ENCODE data around the gene C10orf143.
A peak's percentile ranks its signal among the peaks of the same experiment; 100 is the strongest.
"Not testable (repeated sequence)": the region's sequence is repeated elsewhere in the genome, so short reads cannot be mapped to it uniquely, and the experiment has no call there.

Gene C10orf143

GRCh38 chr10:130121486-130122079 lies 11.0 kb upstream of the C10orf143 start:
- DNase-seq: no peak
- no peak for TF ChIP-seq CTCF (IDR thresholded peaks at IDR 0.05)
- Histone ChIP-seq H3K4me3 (no peak overlapping the region), H3K9me3 (peaks cover 0 to 5% (median 0%) of the 10 kb centered on the region in 3 donors), H3K4me1 (no peaks in the 10 kb centered on the region), H3K27me3 (no peaks in the 10 kb centered on the region), H3K27ac (no peak overlapping the region), H3K36me3 (no peaks in the 10 kb centered on the region)
- intact Hi-C loops (cut with DNase I; ENCODE audit: low total_unique reads): no loop called here

- DNase-seq; H3K27me3 ChIP-seq; H3K27ac ChIP-seq; H3K4me1 ChIP-seq; intact Hi-C loops (cut with DNase I; ENCODE audit: low total_unique reads); H3K9me3 ChIP-seq; H3K36me3 ChIP-seq; H3K4me3 ChIP-seq: not testable (repeated sequence)
These were observed 6.9 kb upstream of the C10orf143 start for GRCh38 chr10:130117535-130117934.

GRCh38 chr10:130116942-130117341 lies 6.3 kb upstream of the C10orf143 start:
- H3K9me3 ChIP-seq; intact Hi-C loops (cut with DNase I; ENCODE audit: low total_unique reads); DNase-seq; H3K36me3 ChIP-seq; H3K27me3 ChIP-seq; H3K27ac ChIP-seq; H3K4me3 ChIP-seq: not testable (repeated sequence)
- H3K4me1 ChIP-seq: peaks cover 0 to 10% (median 7%) of the 10 kb centered on the region in 4 donors

GRCh38 chr10:130112821-130113220 lies 2.2 kb upstream of the C10orf143 start:
- Histone ChIP-seq H3K4me1 (peaks cover 0 to 30% (median 23%) of the 10 kb centered on the region in 4 donors), H3K4me3 (no peak overlapping the region), H3K27me3 (no peaks in the 10 kb centered on the region), H3K27ac (no peak overlapping the region), H3K36me3 (no peaks in the 10 kb centered on the region), H3K9me3 (peaks cover 0 to 5% (median 0%) of the 10 kb centered on the region in 3 donors)
- intact Hi-C loops (cut with DNase I; ENCODE audit: low total_unique reads): no loop called here
- no peak for DNase-seq
- TF ChIP-seq CTCF (IDR thresholded peaks at IDR 0.05): no peak

GRCh38 chr10:130111852-130112180 lies 1.2 kb upstream of the C10orf143 start:
- no peak for DNase-seq
- H3K36me3 ChIP-seq: no peaks in the 10 kb centered on the region
- H3K4me3 ChIP-seq: peak overlapping the region; percentile 67 to 74
- no peaks in the 10 kb centered on the region for H3K9me3 ChIP-seq
- no peaks in the 10 kb centered on the region for H3K27me3 ChIP-seq
- H3K27ac ChIP-seq: peak overlapping the region; percentile 84 to 90
- peaks cover 0 to 30% (median 23%) of the 10 kb centered on the region in 4 donors for H3K4me1 ChIP-seq
- intact Hi-C loops (cut with DNase I; ENCODE audit: low total_unique reads): loop anchor here (2.0 kb wide), 1 partner anchor 25 kb away; the partner anchor contains the start of gene GLRX3
- TF ChIP-seq CTCF (IDR thresholded peaks at IDR 0.05): no peak

- H3K27me3 ChIP-seq: no peaks in the 10 kb centered on the region
- H3K4me3 ChIP-seq: peak overlapping the region; percentile 67 to 74
- peak overlapping the region; percentile 84 to 90 for H3K27ac ChIP-seq
- peak; percentile 98 for DNase-seq
- H3K9me3 ChIP-seq: no peaks in the 10 kb centered on the region
- peak in 1 of 2 experiments; percentile 5 for TF ChIP-seq CTCF (IDR thresholded peaks at IDR 0.05)
- H3K36me3 ChIP-seq: no peaks in the 10 kb centered on the region
- intact Hi-C loops (cut with DNase I; ENCODE audit: low total_unique reads): loop anchor here (2.0 kb wide), 1 partner anchor 26 kb away; the partner anchor contains the start of gene GLRX3
- peaks cover 0 to 30% (median 23%) of the 10 kb centered on the region in 4 donors for H3K4me1 ChIP-seq
These were observed 652 bp upstream of the C10orf143 start for GRCh38 chr10:130111113-130111851.

All from tibial artery (tissue), 4 donors.